Stimulated activated CD4-positive, alpha-beta T cell treated with anti-CD3 and anti-CD28 coated beads, Interleukin-4, amount 100 ng/mL, for 48 hours (primary cell): ENCODE results near the gene RIT1.

Experiments
- DNase-seq, 2 donors: peaks; one replicate each; pipeline ENCODE4 v3.0.0-alpha.2; 2020; ENCODE audit warnings: low read depth in 2 of 2

Gene RIT1

DNA sequence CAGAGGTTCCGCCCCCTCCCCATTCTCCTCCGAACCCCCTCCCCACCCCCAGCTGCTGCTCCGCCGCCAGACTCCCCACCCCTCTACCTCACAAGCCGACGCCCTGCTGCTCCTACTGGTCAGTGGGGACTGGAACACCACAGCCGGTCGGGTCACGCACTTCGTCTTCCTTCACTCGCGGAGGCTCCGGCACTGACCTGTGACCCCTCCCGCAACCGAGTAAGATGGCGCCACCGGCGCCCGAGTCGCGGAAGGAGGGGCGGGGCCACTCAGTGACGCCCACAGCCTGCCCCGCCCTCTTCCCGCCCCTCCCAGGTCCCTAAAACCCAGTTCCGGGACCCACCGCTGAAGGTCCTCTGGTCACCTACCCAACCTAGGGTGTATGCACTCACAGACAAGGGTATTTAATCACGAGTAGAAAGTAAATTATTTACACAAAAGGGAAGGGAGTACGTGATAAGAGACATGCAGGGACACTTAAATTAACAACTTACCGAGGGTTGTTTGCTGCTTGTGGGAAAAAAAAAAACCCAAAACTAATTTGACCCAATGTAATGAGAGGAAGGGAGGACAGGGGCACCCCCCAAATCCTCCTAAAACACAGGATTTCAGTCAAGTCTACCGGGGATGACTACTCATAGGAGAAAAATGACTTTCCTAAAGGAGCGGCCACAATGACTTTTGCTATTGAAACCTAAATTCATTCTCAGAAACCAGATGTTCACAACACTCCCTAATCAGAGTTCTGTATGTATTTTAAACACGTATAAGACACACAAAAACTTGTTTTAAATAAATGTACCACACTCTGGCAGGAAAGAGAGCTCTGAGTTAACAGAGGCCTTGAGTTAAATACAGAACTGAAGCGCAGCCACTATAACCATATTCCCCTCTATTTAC is at the start of gene RIT1:
RIT1 (minus strand) TSS at position 194 of the 900 bp plus-strand sequence. CDS start 588 bp downstream, outside the sequence.
- peak; percentile 77 to 81 for DNase-seq

- DNase-seq: no peak
Observed at GRCh38 chr1:155960081-155960745, 49.1 kb upstream of the RIT1 start.

GRCh38 chr1:155957411-155957915 is 46.3 kb upstream of the RIT1 start:
- DNase-seq: no peak

GRCh38 chr1:155954645-155955044 is 43.5 kb upstream of the RIT1 start:
- DNase-seq: no peak

GRCh38 chr1:155952505-155952890 is 41.3 kb upstream of the RIT1 start:
- no peak for DNase-seq

DNA sequence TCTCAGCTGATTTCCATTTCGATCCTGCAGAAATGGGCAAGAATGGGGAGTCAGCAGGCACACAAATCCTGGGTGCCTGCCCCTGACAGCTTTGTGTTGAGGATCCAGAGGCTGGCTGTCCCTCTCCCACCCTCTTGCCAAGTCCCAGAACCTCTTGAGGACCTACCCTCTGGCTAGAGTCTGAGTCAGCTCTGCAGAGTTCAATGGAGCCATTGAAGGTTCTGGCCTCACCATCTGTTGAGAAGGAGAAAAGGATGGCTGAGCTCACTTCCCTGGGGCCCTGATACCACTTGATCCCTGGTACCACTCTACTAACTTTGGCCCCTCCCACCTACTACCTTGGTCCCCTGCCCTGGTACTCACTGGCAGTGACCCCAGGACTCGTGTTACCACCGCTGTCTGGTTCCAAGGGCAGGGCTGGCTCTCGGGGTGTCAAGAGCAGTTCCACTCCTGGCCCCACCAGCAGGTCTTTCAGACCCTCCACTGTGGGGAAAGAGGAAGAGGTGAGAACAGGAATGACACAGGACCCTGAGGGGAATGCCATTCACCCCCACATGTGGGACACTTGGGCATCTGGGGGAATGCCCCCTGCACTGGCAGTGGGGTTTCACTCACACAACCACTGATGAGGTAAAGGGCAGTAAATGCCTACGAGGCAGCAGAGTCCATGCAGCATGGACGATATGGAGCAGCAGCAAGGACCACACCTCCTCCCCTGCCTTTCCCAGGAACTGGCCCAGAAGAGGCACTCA is 40.8 kb upstream of the RIT1 start:
- DNase-seq: no peak

DNA sequence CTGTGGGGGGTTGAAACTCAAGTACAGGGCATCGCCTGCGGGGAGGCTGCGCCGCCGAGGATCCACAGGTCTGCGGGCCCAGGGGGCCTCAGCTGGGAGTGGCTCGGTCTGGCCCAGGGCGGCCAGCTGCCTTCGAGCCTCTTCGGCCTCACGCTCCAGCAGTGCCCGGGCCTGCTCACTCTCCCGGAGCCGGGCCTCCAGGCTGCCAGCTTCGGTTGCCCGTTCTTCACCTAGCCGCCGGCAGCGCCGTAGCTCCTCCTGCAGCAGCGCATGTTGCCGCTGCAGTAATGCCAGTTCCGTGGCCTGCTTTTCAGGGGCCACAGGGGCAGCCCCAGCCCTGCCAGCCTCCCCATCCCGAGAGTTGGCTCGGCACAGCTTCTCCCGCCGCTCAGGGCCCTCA is 39.7 kb upstream of the RIT1 start:
- no peak for DNase-seq

DNA sequence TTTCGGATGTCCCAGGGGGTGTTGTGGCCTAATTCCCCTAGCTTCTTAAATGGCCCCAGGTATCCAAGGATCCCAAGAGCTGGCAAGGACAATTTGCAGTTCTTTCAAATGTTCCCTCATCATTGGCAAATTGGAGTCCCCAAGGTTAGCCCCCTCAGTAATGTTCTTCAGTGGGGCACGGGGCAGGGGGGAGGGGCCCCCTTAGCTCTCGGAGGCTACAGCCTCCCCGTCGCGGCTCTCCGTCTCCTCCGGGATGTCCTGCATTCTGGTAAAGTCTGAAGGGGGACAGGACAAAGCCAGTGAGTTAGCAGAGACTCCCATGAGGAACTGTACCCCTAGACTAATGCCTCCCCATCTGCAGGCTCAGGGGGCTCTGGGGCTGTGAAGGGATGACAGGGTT is 36.6 kb upstream of the RIT1 start:
- DNase-seq: no peak

DNA sequence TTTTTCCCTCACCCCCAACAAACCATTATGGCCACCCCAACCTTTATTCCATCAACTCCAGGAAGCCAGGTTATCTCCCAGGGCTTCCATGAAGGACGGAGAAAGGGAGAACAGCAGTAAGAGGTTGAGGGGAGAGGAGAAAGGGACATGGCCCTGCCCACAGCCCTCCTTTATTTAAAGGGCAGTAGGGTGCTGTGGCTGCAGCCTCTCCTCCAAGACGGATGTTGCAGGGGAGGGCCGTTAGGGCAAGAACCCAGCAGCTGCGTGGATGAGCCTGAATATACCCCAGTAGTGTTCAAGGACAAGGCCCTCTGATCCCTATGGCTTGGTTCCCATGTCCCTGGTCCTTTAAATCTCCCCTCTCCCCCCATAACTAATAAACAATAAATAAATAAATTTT is 36.1 kb upstream of the RIT1 start:
- DNase-seq: no peak

DNA sequence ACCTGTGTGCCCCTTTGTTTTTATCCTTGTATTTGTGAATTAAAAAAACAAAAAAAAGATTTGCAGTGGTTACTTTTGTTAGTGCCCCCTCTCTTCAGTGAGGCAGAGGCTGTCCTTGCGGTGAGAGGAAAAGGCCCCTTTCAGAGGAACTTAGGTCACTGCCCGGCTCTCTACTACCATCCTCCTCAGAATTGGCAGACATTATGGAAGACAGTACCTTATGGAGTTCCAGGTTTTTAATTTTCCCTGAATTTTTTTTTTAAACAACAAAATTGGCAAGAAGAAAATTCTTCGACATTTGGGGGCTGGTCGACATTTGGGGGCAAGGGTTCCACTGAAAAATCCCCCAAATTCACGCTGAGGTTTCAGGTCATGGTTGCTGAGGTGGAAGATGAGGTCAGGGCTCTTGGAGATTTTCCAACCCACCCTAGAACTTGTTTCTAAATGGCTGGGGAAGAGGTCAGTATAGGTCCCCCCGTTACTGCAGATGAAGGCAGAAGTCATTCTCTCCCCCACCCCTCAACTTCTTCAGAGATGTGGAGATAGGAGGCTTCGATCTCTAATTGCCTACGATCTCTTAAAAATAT is 35.6 kb upstream of the RIT1 start:
- DNase-seq: no peak

GRCh38 chr1:155944444-155944799 is 33.3 kb upstream of the RIT1 start:
- DNase-seq: no peak

- DNase-seq: no peak
Observed at GRCh38 chr1:155942578-155943141, 31.5 kb upstream of the RIT1 start.

DNA sequence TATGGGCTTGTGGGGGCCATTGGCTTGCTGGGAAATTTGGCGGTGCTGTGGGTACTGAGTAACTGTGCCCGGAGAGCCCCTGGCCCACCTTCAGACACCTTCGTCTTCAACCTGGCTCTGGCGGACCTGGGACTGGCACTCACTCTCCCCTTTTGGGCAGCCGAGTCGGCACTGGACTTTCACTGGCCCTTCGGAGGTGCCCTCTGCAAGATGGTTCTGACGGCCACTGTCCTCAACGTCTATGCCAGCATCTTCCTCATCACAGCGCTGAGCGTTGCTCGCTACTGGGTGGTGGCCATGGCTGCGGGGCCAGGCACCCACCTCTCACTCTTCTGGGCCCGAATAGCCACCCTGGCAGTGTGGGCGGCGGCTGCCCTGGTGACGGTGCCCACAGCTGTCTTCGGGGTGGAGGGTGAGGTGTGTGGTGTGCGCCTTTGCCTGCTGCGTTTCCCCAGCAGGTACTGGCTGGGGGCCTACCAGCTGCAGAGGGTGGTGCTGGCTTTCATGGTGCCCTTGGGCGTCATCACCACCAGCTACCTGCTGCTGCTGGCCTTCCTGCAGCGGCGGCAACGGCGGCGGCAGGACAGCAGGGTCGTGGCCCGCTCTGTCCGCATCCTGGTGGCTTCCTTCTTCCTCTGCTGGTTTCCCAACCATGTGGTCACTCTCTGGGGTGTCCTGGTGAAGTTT is 30.8 kb upstream of the RIT1 start:
- no peak for DNase-seq

DNA sequence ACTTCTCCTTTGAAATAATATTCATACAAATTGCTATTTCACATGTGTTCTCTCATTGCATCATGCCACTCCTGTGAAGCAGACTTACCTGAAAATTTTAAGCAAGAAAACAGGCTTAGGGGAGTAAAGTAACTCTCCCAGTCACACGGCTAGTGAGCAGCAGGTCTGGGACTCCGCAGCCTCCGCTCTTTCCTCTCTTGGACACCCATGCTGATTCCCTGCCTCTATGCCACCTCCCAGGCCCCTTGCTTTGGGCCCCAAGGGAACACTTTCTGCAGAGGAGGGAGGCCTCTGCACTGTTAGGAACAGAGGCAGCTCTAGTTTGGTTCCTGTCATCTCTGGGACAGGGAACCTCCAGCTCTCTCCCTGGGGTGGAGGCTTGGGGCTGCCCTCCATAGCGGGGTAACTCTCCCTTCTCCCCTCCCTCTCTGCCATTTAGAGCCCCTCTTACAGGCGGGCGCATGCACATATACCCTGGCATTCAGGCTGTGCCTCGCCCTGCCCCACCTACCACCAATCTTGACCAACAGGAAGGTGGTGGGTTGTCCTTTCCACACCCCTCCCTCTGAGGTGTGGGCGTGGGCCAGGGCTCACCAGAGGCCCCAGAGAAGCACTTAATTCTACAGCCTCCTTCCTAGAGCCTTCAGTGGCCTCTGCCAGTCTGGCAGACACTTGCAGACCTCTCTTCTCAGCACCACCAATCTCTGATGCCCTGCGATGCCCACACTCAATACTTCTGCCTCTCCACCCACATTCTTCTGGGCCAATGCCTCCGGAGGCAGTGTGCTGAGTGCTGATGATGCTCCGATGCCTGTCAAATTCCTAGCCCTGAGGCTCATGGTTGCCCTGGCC is 30.1 kb upstream of the RIT1 start, which contains the start of gene RXFP4:
RXFP4 (plus strand) TSS at position 646 of the 852 bp plus-strand sequence; CDS start at position 718, 72 bp downstream.
- DNase-seq: no peak

DNA sequence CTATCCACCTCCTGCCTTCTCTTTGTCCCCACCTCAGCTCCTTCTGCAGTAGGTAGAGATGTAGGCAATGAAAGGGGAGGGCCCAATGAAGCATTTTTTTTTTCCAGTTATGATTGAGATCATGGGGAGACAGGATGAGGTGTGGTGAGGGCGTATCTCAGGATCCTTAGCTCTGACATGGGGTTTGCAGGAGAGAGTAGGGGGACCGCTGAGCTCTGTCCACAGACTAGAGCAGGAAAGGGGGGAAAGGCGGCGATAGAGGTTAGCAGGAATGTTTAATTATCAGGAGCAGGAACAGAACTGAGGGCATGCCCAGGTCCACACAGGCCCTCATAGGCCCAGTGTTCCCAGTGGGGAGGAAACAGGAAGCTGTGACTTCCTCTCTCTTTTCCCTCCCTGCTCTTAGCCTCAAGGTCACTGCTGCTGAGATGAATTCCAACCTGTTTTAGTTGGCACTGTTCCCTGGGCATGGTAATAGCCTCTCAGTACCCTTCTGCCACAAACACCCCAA is 29.4 kb upstream of the RIT1 start:
- DNase-seq: no peak

DNA sequence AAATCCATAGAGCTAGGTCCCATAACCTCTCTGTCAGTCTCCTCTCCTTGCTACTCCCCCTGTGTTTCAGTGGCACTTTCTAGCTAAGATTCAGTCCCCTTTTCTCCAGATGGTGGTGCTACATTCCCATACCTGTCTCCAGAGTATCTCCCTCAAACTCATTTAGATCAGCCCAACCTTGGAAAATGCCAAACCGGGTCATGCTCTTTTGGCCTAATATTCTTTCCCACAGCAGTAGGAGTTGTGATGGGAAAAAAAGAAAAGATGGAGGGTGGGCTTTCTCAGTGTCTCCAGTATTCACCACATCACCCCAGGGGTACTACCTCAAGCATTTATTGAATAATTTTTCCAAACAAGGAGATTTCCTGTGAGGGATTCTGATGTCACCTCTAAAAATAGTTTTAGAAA is 27.1 kb upstream of the RIT1 start:
- DNase-seq: no peak

- DNase-seq: no peak
Observed at GRCh38 chr1:155934936-155935590, 23.9 kb upstream of the RIT1 start.

DNA sequence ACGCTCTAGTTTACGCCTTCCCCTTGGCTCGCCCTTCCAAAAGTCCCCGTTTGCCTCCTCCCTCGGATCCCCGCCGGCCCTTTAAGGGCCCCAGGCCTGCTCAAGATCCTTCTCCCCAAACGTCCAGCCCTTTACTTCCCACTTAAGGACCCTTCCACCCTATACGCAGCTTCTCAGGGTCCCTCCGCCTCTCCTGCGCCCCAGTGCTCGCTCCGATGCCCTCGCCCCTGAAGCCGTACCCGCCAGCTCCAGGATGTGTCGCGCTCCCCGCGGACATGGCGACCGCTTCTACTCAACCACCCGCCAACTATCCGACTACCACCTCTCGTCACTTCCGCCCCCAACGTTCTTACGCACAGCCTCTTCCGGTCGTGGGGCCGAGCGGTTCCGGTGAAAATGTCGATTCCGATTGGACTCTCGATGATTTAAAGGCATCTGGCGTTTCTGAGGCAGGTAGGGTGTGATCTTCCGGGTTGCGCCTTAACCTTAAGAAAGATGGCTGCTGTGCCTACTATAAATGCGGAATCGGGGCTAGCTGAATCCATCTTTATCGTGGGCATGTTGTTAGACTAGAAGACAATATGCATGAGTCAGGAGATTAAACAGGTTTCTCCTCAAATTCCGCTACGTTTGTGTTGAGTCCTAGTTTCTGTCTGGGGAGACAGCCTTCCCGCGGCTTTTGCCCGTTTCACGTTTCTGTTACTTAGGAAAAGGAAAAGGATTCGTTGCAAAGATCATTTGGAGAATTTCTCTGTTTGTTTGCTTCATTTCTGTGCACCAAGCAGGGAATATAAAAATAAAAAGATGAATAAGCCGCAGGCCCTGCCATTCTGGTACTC is 23.2 kb upstream of the RIT1 start, which contains the start of gene KHDC4:
KHDC4 (minus strand) TSS at position 317 of the 839 bp plus-strand sequence; CDS start at position 277, 40 bp downstream.
- DNase-seq: peak; percentile 82 to 92
